ENCODE data around the gene SDC3.

Gene SDC3

DNA sequence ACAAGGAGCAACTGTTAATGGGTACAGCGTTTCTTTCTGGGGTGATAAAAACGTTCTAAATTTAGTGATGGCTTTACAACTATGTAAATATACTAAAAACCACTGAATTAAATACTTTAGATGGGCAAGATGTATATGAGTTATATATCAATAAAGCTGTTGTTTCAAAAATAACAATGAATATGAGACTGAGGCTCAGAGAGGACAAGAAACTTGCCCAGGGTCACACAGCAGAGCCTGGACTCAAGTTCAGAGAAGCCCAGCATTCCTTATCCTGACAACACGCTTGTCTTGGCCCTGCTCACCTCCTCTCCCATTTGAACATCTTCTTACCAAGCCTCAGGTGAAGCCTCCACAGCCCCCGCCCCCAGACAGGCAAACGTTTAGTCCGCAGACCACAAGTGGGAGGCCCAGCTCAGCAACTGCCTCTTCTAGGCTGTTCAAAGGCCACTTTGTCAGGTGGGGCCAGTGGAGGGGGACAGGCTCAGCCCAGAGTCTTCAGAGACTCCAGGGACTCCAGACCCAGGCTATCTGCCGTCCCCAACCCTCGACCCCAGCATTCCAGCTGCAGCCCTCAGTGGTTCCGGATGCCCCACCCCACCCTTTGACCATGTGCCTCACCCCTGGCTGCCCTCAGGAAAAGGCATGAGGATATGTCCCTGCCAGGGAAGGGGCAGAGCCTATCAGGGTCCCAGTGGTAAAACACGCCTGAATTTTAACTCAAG lies 17.9 kb downstream of the SDC3 start:
- Histone ChIP-seq H3K27ac (ENCODE audit: insufficient read depth, low read length, poor library complexity, severe bottlenecking) (no peak overlapping the region), H3K9me3 (ENCODE audit: control insufficient read depth, low read length) (no peaks in the 10 kb centered on the region), H3K4me3 (ENCODE audit: insufficient read depth, low read depth, low read length, poor library complexity, severe bottlenecking) (no peak overlapping the region), H3K36me3 (ENCODE audit: control insufficient read depth, insufficient read depth, low read length) (no peaks in the 10 kb centered on the region), H3K27me3 (replicated peaks; ENCODE audit: control insufficient read depth, insufficient read depth, low read length, poor library complexity, severe bottlenecking) (no peaks in the 10 kb centered on the region), H3K4me1 (ENCODE audit: control insufficient read depth, insufficient read depth, low read length, poor library complexity, severe bottlenecking) (no peaks in the 10 kb centered on the region)
- DNase-seq = no peak

DNA sequence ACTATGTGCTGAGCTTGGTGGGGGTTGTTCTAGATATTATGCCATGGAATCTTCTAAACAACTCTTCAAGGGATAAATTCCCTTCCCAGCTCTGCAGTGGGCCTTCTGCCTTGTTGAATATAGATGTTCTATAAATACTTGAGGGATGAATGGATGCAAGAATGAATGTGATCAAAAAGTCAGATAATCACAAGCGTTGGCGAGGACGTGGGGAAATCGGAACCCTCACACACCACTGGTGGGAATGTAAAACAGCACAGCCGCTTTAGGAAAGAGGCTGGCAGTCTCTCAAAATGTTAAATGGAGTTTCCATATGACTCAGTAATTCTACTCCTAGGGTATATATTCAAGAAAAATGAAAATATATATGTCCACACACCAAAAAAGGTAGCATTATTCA lies 19.0 kb downstream of the SDC3 start:
- no peaks in the 10 kb centered on the region for H3K4me1 ChIP-seq (ENCODE audit: control insufficient read depth, insufficient read depth, low read length, poor library complexity, severe bottlenecking)
- no peak for DNase-seq
- H3K4me3 ChIP-seq (ENCODE audit: insufficient read depth, low read depth, low read length, poor library complexity, severe bottlenecking) = no peak overlapping the region
- H3K9me3 ChIP-seq (ENCODE audit: control insufficient read depth, low read length) = no peaks in the 10 kb centered on the region
- H3K27ac ChIP-seq (ENCODE audit: insufficient read depth, low read length, poor library complexity, severe bottlenecking) = no peak overlapping the region
- H3K27me3 ChIP-seq (replicated peaks; ENCODE audit: control insufficient read depth, insufficient read depth, low read length, poor library complexity, severe bottlenecking) = no peaks in the 10 kb centered on the region
- H3K36me3 ChIP-seq (ENCODE audit: control insufficient read depth, insufficient read depth, low read length) = no peaks in the 10 kb centered on the region

GRCh38 chr1:30888975-30889374 lies 19.6 kb downstream of the SDC3 start:
- Histone ChIP-seq H3K9me3 (ENCODE audit: control insufficient read depth, low read length) (no peaks in the 10 kb centered on the region), H3K36me3 (ENCODE audit: control insufficient read depth, insufficient read depth, low read length) (no peaks in the 10 kb centered on the region), H3K27ac (ENCODE audit: insufficient read depth, low read length, poor library complexity, severe bottlenecking) (no peak overlapping the region), H3K4me1 (ENCODE audit: control insufficient read depth, insufficient read depth, low read length, poor library complexity, severe bottlenecking) (no peaks in the 10 kb centered on the region), H3K4me3 (ENCODE audit: insufficient read depth, low read depth, low read length, poor library complexity, severe bottlenecking) (no peak overlapping the region), H3K27me3 (replicated peaks; ENCODE audit: control insufficient read depth, insufficient read depth, low read length, poor library complexity, severe bottlenecking) (no peaks in the 10 kb centered on the region)
- no peak for DNase-seq

- Histone ChIP-seq H3K4me1 (ENCODE audit: control insufficient read depth, insufficient read depth, low read length, poor library complexity, severe bottlenecking) (no peaks in the 10 kb centered on the region), H3K27me3 (replicated peaks; ENCODE audit: control insufficient read depth, insufficient read depth, low read length, poor library complexity, severe bottlenecking) (no peaks in the 10 kb centered on the region), H3K9me3 (ENCODE audit: control insufficient read depth, low read length) (no peaks in the 10 kb centered on the region), H3K36me3 (ENCODE audit: control insufficient read depth, insufficient read depth, low read length) (no peaks in the 10 kb centered on the region), H3K27ac (ENCODE audit: insufficient read depth, low read length, poor library complexity, severe bottlenecking) (no peak overlapping the region), H3K4me3 (ENCODE audit: insufficient read depth, low read depth, low read length, poor library complexity, severe bottlenecking) (no peak overlapping the region)
- no peak for DNase-seq
Observed at GRCh38 chr1:30888391-30888790, 20.2 kb downstream of the SDC3 start.

GRCh38 chr1:30887485-30888315 lies 20.9 kb downstream of the SDC3 start:
- H3K9me3 ChIP-seq (ENCODE audit: control insufficient read depth, low read length) = no peaks in the 10 kb centered on the region
- no peak overlapping the region for H3K4me3 ChIP-seq (ENCODE audit: insufficient read depth, low read depth, low read length, poor library complexity, severe bottlenecking)
- no peak overlapping the region for H3K27ac ChIP-seq (ENCODE audit: insufficient read depth, low read length, poor library complexity, severe bottlenecking)
- no peaks in the 10 kb centered on the region for H3K36me3 ChIP-seq (ENCODE audit: control insufficient read depth, insufficient read depth, low read length)
- no peak for DNase-seq
- no peaks in the 10 kb centered on the region for H3K4me1 ChIP-seq (ENCODE audit: control insufficient read depth, insufficient read depth, low read length, poor library complexity, severe bottlenecking)
- H3K27me3 ChIP-seq (replicated peaks; ENCODE audit: control insufficient read depth, insufficient read depth, low read length, poor library complexity, severe bottlenecking) = no peaks in the 10 kb centered on the region

DNA sequence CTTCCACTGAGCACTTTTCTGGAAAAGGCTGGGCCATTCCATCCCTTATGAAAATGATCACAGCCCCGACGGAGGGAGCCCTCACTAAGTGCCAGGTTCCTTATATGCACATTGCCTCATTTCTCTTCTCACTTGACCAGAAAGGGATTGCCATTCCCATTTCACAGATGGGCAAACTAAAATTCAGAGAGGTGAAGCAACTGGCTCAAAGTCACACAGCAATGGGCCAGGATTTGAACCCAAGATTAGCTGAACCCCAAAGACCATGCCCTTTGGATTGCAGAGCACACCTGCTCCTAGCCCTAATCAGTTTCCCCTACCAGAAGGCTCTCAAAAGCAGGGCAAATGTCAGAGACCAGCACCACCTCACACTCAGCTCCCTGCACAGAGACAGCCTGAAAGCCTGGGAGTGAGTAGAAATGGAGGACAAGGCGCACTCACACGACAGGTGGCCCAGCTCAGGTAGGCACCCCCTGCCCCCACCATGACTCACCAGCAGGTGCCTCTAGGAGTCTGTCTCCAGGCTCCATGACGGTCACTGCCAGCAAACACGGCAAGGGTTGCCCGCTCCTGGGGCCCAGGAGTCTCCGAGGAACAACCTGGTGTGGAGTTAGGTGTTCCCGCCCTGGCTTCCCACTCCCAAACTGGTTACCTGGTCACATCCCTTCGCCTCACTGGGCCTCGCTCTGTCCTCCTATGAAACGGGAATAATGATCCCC lies 21.7 kb downstream of the SDC3 start:
- no peak overlapping the region for H3K4me3 ChIP-seq (ENCODE audit: insufficient read depth, low read depth, low read length, poor library complexity, severe bottlenecking)
- H3K27me3 ChIP-seq (replicated peaks; ENCODE audit: control insufficient read depth, insufficient read depth, low read length, poor library complexity, severe bottlenecking) = no peaks in the 10 kb centered on the region
- no peaks in the 10 kb centered on the region for H3K36me3 ChIP-seq (ENCODE audit: control insufficient read depth, insufficient read depth, low read length)
- no peaks in the 10 kb centered on the region for H3K9me3 ChIP-seq (ENCODE audit: control insufficient read depth, low read length)
- no peak overlapping the region for H3K27ac ChIP-seq (ENCODE audit: insufficient read depth, low read length, poor library complexity, severe bottlenecking)
- H3K4me1 ChIP-seq (ENCODE audit: control insufficient read depth, insufficient read depth, low read length, poor library complexity, severe bottlenecking) = no peaks in the 10 kb centered on the region
- no peak for DNase-seq

GRCh38 chr1:30885570-30886522 lies 22.7 kb downstream of the SDC3 start:
- DNase-seq = no peak
- Histone ChIP-seq H3K27ac (ENCODE audit: insufficient read depth, low read length, poor library complexity, severe bottlenecking) (no peak overlapping the region), H3K27me3 (replicated peaks; ENCODE audit: control insufficient read depth, insufficient read depth, low read length, poor library complexity, severe bottlenecking) (no peaks in the 10 kb centered on the region), H3K4me3 (ENCODE audit: insufficient read depth, low read depth, low read length, poor library complexity, severe bottlenecking) (no peak overlapping the region), H3K9me3 (ENCODE audit: control insufficient read depth, low read length) (no peaks in the 10 kb centered on the region), H3K36me3 (ENCODE audit: control insufficient read depth, insufficient read depth, low read length) (no peaks in the 10 kb centered on the region), H3K4me1 (ENCODE audit: control insufficient read depth, insufficient read depth, low read length, poor library complexity, severe bottlenecking) (no peaks in the 10 kb centered on the region)

- Histone ChIP-seq H3K4me3 (ENCODE audit: insufficient read depth, low read depth, low read length, poor library complexity, severe bottlenecking) (no peak overlapping the region), H3K27ac (ENCODE audit: insufficient read depth, low read length, poor library complexity, severe bottlenecking) (no peak overlapping the region), H3K9me3 (ENCODE audit: control insufficient read depth, low read length) (no peaks in the 10 kb centered on the region), H3K36me3 (ENCODE audit: control insufficient read depth, insufficient read depth, low read length) (no peaks in the 10 kb centered on the region), H3K4me1 (ENCODE audit: control insufficient read depth, insufficient read depth, low read length, poor library complexity, severe bottlenecking) (no peaks in the 10 kb centered on the region), H3K27me3 (replicated peaks; ENCODE audit: control insufficient read depth, insufficient read depth, low read length, poor library complexity, severe bottlenecking) (no peaks in the 10 kb centered on the region)
- DNase-seq = no peak
Observed at GRCh38 chr1:30884723-30885122, 23.8 kb downstream of the SDC3 start.

DNA sequence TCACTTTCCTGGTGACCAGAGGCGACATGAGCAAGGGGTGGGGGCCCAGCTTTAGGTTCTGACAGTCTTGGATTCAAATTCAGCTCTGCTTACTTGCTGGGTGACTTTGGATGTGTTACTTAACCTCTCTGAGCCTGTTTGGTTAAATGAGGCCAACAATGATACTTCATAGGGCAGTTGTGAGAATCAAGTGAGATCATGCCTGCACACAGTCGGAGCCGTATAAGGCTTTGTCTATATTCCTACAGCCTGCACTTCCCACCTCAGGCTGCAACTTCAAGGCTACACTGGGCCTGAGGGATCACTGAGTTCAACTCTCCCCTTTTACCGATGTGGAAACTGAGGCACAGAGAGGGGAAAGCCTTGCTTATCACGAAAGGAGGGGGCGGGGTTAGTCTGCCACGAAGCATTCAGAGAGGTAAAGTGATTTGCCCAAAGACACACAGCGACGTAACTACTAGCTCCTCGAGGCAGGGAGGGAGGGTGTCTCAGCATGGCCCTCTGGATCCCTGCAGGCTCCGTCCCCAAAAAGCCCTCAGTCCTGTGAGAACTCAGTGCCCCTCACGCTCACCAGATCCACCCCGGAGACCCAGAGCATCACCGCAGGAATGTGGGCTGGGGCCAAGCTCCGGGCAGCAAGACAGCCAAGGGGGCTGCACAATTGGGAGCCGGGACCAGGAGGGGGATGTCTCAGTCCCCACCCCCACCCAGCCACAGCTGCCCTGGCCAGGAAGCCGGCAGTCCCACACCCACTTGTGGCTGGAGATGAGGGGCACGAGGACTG lies 25.0 kb downstream of the SDC3 start:
- Histone ChIP-seq H3K36me3 (ENCODE audit: control insufficient read depth, insufficient read depth, low read length) (no peaks in the 10 kb centered on the region), H3K9me3 (ENCODE audit: control insufficient read depth, low read length) (no peaks in the 10 kb centered on the region), H3K4me3 (ENCODE audit: insufficient read depth, low read depth, low read length, poor library complexity, severe bottlenecking) (no peak overlapping the region), H3K27me3 (replicated peaks; ENCODE audit: control insufficient read depth, insufficient read depth, low read length, poor library complexity, severe bottlenecking) (no peaks in the 10 kb centered on the region), H3K4me1 (ENCODE audit: control insufficient read depth, insufficient read depth, low read length, poor library complexity, severe bottlenecking) (no peaks in the 10 kb centered on the region), H3K27ac (ENCODE audit: insufficient read depth, low read length, poor library complexity, severe bottlenecking) (no peak overlapping the region)
- no peak for DNase-seq
